ENCODE data around the gene NAT8L.

Gene NAT8L

GRCh38 chr4:2081540-2081939, 22.4 kb downstream of the NAT8L start:
- no peak for DNase-seq
- Histone ChIP-seq H3K4me1 (no peaks in the 10 kb centered on the region), H3K36me3 (no peaks in the 10 kb centered on the region), H3K9me3 (no peaks in the 10 kb centered on the region), H3K27me3 (no peaks in the 10 kb centered on the region), H3K4me3 (ENCODE audit: low read depth, low read length) (no peak overlapping the region)
- no peak for TF ChIP-seq CTCF (IDR thresholded peaks at IDR 0.05; ENCODE audit: low read depth, low read length)

- Histone ChIP-seq H3K4me3 (ENCODE audit: low read depth, low read length) (no peak overlapping the region), H3K4me1 (no peaks in the 10 kb centered on the region), H3K9me3 (no peaks in the 10 kb centered on the region), H3K36me3 (no peaks in the 10 kb centered on the region), H3K27me3 (no peaks in the 10 kb centered on the region)
- TF ChIP-seq CTCF (IDR thresholded peaks at IDR 0.05; ENCODE audit: low read depth, low read length), result no peak
- DNase-seq, result no peak
These were observed 23.0 kb downstream of the NAT8L start for GRCh38 chr4:2082118-2082517.

- Histone ChIP-seq H3K9me3 (no peaks in the 10 kb centered on the region), H3K27me3 (no peaks in the 10 kb centered on the region), H3K4me1 (no peaks in the 10 kb centered on the region), H3K4me3 (ENCODE audit: low read depth, low read length) (no peak overlapping the region), H3K36me3 (no peaks in the 10 kb centered on the region)
- TF ChIP-seq CTCF (IDR thresholded peaks at IDR 0.05; ENCODE audit: low read depth, low read length), result no peak
- DNase-seq, result no peak
These were observed 23.5 kb downstream of the NAT8L start for GRCh38 chr4:2082627-2083026.

GRCh38 chr4:2083116-2083825, 24.1 kb downstream of the NAT8L start:
- H3K9me3 ChIP-seq, result no peaks in the 10 kb centered on the region
- TF ChIP-seq CTCF (IDR thresholded peaks at IDR 0.05; ENCODE audit: low read depth, low read length), result no peak
- no peak overlapping the region for H3K4me3 ChIP-seq (ENCODE audit: low read depth, low read length)
- no peak for DNase-seq
- H3K36me3 ChIP-seq, result no peaks in the 10 kb centered on the region
- no peaks in the 10 kb centered on the region for H3K27me3 ChIP-seq
- no peaks in the 10 kb centered on the region for H3K4me1 ChIP-seq

- no peak for TF ChIP-seq CTCF (IDR thresholded peaks at IDR 0.05; ENCODE audit: low read depth, low read length)
- no peaks in the 10 kb centered on the region for H3K9me3 ChIP-seq
- no peaks in the 10 kb centered on the region for H3K4me1 ChIP-seq
- H3K4me3 ChIP-seq (ENCODE audit: low read depth, low read length), result no peak overlapping the region
- no peak for DNase-seq
- no peaks in the 10 kb centered on the region for H3K27me3 ChIP-seq
- no peaks in the 10 kb centered on the region for H3K36me3 ChIP-seq
These were observed 24.7 kb downstream of the NAT8L start for GRCh38 chr4:2083826-2084160.

- Histone ChIP-seq H3K27me3 (no peaks in the 10 kb centered on the region), H3K4me1 (no peaks in the 10 kb centered on the region), H3K4me3 (ENCODE audit: low read depth, low read length) (no peak overlapping the region), H3K9me3 (no peaks in the 10 kb centered on the region), H3K36me3 (no peaks in the 10 kb centered on the region)
- TF ChIP-seq CTCF (IDR thresholded peaks at IDR 0.05; ENCODE audit: low read depth, low read length), result no peak
- DNase-seq, result no peak
These were observed 25.2 kb downstream of the NAT8L start for GRCh38 chr4:2084316-2084715.
